ENCODE measurements around the gene CPNE5. TPM values are rescaled to one million over a fixed set of nuclear protein-coding genes. Genes with fewer than 3 reads are reported as not detected.

CPNE5 gene
- total RNA-seq (1 to 10 TPM in 4 of 9 donors, under 1 TPM in 4, not detected in 1; 0.26 to 3.5 (median 0.95) TPM), polyA plus RNA-seq (1 to 10 TPM in 2 of 3 donors, under 1 TPM in 1; 0.71 to 2.2 (median 1.1) TPM)
- long read RNA-seq, donor 1 = 0 reads
- long read RNA-seq, donor 2 = 0 reads
- long read RNA-seq, donor 3 = 0 reads
- long read RNA-seq, donor 4 = 0 reads
- long read RNA-seq, donor 5, partial matches to known transcripts = 0 of 2 reads
- long read RNA-seq, donor 5, other reads (novel, unspliced or antisense) = 2 of 2 reads
- long read RNA-seq, donor 6 = 0 reads
- long read RNA-seq, donor 7 = 0 reads
- long read RNA-seq, donor 8 = 0 reads
- long read RNA-seq, donor 9 = 0 reads
- long read RNA-seq, donor 10 = 0 reads

GRCh38 chr6:36838896-36839748 is at the start of gene CPNE5:
CPNE5 (minus strand) TSS chr6:36839444; CDS start chr6:36839377, 67 bp downstream.
- H3K4me3 ChIP-seq = peak within 1 kb of the TSS in 2 of 4 donors; percentile 6 to 62
- no peak within 1 kb of the TSS for H3K27ac ChIP-seq
- TF ChIP-seq POLR2A (IDR thresholded peaks at IDR 0.05) (no peak), CTCF (IDR thresholded peaks at IDR 0.05) (no peak)
- WGBS, 4 donors = 7 to 22% (median 11%) methylated on average over 12 to 57 of the region's 57 CpGs
- H3K27me3 ChIP-seq = no peaks in the 10 kb centered on the region
- intact Hi-C loops (cut with DNase I) = no loop called here
- H3K4me1 ChIP-seq (replicated peaks in 1 of 2) = peaks cover 15 to 18% of the 10 kb centered on the region in 2 donors
- no peaks in the 10 kb centered on the region for H3K36me3 ChIP-seq (replicated peaks in 1 of 2)
- no peaks in the 10 kb centered on the region for H3K9me3 ChIP-seq (replicated peaks in 1 of 3)
- DNase-seq = no peak

GRCh38 chr6:36888115-36888643 is 48.9 kb upstream of the CPNE5 start:
- no peaks in the 10 kb centered on the region for H3K36me3 ChIP-seq (replicated peaks in 1 of 2)
- peaks cover 17 to 31% of the 10 kb centered on the region in 2 donors for H3K4me1 ChIP-seq (replicated peaks in 1 of 2)
- H3K9me3 ChIP-seq (replicated peaks in 1 of 3) = no peaks in the 10 kb centered on the region
- no peak for DNase-seq
- no peak for TF ChIP-seq POLR2A (IDR thresholded peaks at IDR 0.05)
- no peak for TF ChIP-seq CTCF (IDR thresholded peaks at IDR 0.05)
- H3K27me3 ChIP-seq = no peaks in the 10 kb centered on the region
- intact Hi-C loops (cut with DNase I) = loop anchor here in 1 of 2 donors (5.0 kb wide), 1 partner anchor 89 kb away; no protein-coding TSS in a partner anchor
- H3K27ac ChIP-seq = peak overlapping the region in 1 of 5 donors; percentile 34
- H3K4me3 ChIP-seq = no peak overlapping the region
- WGBS, 4 donors = 92 to 98% (median 96%) methylated on average over 7 of the region's 7 CpGs

GRCh38 chr6:36886950-36887618 is 47.8 kb upstream of the CPNE5 start:
- no peaks in the 10 kb centered on the region for H3K36me3 ChIP-seq (replicated peaks in 1 of 2)
- H3K27me3 ChIP-seq = no peaks in the 10 kb centered on the region
- H3K4me1 ChIP-seq (replicated peaks in 1 of 2) = peaks cover 17 to 31% of the 10 kb centered on the region in 2 donors
- peak overlapping the region in 1 of 4 donors; percentile 81 for H3K4me3 ChIP-seq
- 67 to 78% (median 73%) methylated on average over 10 of the region's 10 CpGs for WGBS, 4 donors
- no peaks in the 10 kb centered on the region for H3K9me3 ChIP-seq (replicated peaks in 1 of 3)
- intact Hi-C loops (cut with DNase I) = loop anchor here in 1 of 2 donors (5.0 kb wide), 1 partner anchor 90 kb away; no protein-coding TSS in a partner anchor
- no peak for DNase-seq
- TF ChIP-seq POLR2A (IDR thresholded peaks at IDR 0.05) (no peak), CTCF (IDR thresholded peaks at IDR 0.05) (no peak)
- H3K27ac ChIP-seq = peak overlapping the region in 1 of 5 donors; percentile 92

Data from adrenal gland (tissue), 19 donors.